ENCODE results near the gene HS3ST4. TPM values are rescaled to one million over a fixed set of nuclear protein-coding genes. Genes with fewer than 3 reads are reported as not detected.

Gene HS3ST4
- total and polyA plus RNA-seq, 2 of the 8 experiments (the other 6 are each of a cell fraction or from before 2014, with no cell fraction given), result 1.9 to 3.3 TPM

GRCh38 chr16:26070302-26071100, 378.7 kb downstream of the HS3ST4 start (continued):
- TF ChIP-seq ASH2L (IDR thresholded peaks at IDR 0.05; ENCODE audit: low read length), result no peak
- no peak for TF ChIP-seq NRF1 (IDR thresholded peaks at IDR 0.05; ENCODE audit: low read depth, low read length)
